ENCODE data around the gene MARCHF3.

DNA sequence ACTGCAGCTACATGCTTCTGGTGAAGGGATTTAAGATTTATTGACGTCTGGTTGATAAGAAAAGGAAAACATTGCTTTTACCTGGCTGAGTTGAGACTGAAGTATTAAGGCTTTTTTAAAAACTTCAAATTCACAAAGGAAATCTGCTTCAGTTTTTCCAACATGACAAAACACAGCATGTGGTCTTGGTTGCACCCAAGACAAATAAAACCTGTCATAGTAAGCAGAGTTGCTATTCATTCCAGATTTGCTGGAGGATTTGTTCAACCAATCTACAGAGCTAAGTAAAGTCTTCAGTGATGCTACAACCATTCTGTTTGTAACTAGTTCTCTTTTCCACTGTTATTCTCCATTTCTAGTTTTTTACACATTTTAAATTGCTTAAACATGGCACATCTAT lies 31.6 kb upstream of the MARCHF3 start:
- TF ChIP-seq BACH2 (CRISPR knock-in tag; IDR thresholded peaks at IDR 0.05; ENCODE audit: borderline replicate concordance) (no peak), ZFP30 (CRISPR knock-in tag; IDR thresholded peaks at IDR 0.05) (no peak), ARNTL (CRISPR knock-in tag; IDR thresholded peaks at IDR 0.05; ENCODE audit: borderline replicate concordance, low read depth) (no peak), ZFP3 (CRISPR knock-in tag; IDR thresholded peaks at IDR 0.05) (no peak), ZNF8 (CRISPR knock-in tag; IDR thresholded peaks at IDR 0.05) (no peak), GLIS3 (CRISPR knock-in tag; IDR thresholded peaks at IDR 0.05) (no peak), ZNF70 (CRISPR knock-in tag; IDR thresholded peaks at IDR 0.05) (no peak), TOX (CRISPR knock-in tag; IDR thresholded peaks at IDR 0.05; ENCODE audit: borderline replicate concordance) (no peak), ISL1 (CRISPR knock-in tag; IDR thresholded peaks at IDR 0.05) (no peak), RARB (CRISPR knock-in tag; IDR thresholded peaks at IDR 0.05) (no peak)
- TF ChIP-seq, protein P1, sequence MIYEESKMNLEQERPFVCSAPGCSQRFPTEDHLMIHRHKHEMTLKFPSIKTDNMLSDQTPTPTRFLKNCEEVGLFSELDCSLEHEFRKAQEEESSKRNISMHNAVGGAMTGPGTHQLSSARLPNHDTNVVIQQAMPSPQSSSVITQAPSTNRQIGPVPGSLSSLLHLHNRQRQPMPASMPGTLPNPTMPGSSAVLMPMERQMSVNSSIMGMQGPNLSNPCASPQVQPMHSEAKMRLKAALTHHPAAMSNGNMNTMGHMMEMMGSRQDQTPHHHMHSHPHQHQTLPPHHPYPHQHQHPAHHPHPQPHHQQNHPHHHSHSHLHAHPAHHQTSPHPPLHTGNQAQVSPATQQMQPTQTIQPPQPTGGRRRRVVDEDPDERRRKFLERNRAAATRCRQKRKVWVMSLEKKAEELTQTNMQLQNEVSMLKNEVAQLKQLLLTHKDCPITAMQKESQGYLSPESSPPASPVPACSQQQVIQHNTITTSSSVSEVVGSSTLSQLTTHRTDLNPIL (CRISPR knock-in tag; IDR thresholded peaks at IDR 0.05; ENCODE audit: low read depth): no peak
- TF ChIP-seq, protein P2, sequence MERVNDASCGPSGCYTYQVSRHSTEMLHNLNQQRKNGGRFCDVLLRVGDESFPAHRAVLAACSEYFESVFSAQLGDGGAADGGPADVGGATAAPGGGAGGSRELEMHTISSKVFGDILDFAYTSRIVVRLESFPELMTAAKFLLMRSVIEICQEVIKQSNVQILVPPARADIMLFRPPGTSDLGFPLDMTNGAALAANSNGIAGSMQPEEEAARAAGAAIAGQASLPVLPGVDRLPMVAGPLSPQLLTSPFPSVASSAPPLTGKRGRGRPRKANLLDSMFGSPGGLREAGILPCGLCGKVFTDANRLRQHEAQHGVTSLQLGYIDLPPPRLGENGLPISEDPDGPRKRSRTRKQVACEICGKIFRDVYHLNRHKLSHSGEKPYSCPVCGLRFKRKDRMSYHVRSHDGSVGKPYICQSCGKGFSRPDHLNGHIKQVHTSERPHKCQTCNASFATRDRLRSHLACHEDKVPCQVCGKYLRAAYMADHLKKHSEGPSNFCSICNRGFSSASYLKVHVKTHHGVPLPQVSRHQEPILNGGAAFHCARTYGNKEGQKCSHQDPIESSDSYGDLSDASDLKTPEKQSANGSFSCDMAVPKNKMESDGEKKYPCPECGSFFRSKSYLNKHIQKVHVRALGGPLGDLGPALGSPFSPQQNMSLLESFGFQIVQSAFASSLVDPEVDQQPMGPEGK (CRISPR knock-in tag; IDR thresholded peaks at IDR 0.05; ENCODE audit: borderline replicate concordance): no peak
- TF ChIP-seq, protein P3, sequence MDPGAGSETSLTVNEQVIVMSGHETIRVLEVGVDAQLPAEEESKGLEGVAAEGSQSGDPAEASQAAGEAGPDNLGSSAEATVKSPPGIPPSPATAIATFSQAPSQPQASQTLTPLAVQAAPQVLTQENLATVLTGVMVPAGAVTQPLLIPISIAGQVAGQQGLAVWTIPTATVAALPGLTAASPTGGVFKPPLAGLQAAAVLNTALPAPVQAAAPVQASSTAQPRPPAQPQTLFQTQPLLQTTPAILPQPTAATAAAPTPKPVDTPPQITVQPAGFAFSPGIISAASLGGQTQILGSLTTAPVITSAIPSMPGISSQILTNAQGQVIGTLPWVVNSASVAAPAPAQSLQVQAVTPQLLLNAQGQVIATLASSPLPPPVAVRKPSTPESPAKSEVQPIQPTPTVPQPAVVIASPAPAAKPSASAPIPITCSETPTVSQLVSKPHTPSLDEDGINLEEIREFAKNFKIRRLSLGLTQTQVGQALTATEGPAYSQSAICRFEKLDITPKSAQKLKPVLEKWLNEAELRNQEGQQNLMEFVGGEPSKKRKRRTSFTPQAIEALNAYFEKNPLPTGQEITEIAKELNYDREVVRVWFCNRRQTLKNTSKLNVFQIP (CRISPR knock-in tag; IDR thresholded peaks at IDR 0.05; ENCODE audit: borderline replicate concordance, low read depth): no peak
- TF ChIP-seq, protein P4, sequence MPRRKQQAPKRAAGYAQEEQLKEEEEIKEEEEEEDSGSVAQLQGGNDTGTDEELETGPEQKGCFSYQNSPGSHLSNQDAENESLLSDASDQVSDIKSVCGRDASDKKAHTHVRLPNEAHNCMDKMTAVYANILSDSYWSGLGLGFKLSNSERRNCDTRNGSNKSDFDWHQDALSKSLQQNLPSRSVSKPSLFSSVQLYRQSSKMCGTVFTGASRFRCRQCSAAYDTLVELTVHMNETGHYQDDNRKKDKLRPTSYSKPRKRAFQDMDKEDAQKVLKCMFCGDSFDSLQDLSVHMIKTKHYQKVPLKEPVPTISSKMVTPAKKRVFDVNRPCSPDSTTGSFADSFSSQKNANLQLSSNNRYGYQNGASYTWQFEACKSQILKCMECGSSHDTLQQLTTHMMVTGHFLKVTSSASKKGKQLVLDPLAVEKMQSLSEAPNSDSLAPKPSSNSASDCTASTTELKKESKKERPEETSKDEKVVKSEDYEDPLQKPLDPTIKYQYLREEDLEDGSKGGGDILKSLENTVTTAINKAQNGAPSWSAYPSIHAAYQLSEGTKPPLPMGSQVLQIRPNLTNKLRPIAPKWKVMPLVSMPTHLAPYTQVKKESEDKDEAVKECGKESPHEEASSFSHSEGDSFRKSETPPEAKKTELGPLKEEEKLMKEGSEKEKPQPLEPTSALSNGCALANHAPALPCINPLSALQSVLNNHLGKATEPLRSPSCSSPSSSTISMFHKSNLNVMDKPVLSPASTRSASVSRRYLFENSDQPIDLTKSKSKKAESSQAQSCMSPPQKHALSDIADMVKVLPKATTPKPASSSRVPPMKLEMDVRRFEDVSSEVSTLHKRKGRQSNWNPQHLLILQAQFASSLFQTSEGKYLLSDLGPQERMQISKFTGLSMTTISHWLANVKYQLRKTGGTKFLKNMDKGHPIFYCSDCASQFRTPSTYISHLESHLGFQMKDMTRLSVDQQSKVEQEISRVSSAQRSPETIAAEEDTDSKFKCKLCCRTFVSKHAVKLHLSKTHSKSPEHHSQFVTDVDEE (CRISPR knock-in tag; IDR thresholded peaks at IDR 0.05): no peak
